Left hindlimb (tissue), 1 donor: Measurements from ENCODE around the gene PIM3.
A peak's percentile ranks its signal among the peaks of the same experiment; 100 is the strongest.
"Not testable (repeated sequence)": the region's sequence is repeated elsewhere in the genome, so short reads cannot be mapped to it uniquely, and the experiment has no call there.

ENCODE experiments used
- DNase-seq: peaks from one replicate; pipeline ENCODE4 v3.0.0-alpha.2; 2018

The PIM3 gene

DNA sequence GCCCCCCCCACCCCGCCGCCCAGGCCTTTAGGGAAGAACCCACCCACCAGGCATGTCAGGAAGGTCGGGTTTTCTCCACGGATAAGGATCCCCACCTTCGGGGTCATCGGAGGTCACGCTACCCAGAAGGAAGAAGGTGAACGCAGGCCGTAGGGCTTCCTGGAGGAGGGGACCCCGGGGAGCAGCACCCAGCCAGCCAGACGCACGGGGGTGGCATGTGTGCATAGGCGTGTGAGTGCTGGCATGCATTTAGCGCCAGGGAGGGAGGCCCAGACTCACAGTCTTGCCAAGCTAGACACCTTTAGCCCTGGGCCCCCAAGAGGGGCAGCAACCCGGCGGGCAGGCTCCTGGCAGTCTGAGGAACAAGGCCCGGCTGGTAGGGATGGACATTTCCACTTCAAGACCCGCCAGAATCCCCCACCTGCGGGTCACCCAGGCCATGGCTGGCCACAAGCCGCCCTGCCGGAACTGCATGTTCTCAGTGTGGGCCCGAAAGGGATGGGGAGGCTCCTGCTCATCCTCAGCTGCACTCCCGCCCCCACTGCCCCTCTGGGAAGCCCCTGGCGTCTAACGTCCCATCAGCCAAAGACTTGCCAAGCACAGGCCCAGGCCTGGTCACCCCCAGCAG, 16.7 kb upstream of the PIM3 start:
- no peak for DNase-seq

DNA sequence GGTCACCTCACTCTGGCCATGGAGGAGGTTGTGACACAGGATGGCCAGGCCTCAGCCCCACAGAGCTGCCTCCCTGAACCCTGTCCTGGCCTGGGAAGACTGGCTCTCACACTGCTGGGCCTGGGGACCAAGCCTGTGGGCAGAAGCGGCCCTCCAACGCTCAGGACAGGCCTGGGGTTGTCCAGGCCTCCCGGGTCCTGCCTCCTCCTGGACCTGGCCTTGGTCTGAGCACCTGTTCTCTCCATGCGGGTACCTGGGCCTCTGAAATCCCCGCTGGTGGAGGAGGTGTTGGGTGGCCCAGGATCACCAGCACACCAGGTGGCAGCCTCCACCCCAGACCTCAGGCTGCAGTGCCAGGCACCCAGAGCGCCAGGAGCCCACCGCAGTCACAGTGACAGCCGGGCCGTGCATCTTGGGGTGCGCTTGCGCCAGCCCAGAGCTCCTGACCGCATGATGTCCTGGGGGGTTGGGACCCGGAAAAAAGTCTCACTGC, 16.1 kb upstream of the PIM3 start:
- no peak for DNase-seq

DNA sequence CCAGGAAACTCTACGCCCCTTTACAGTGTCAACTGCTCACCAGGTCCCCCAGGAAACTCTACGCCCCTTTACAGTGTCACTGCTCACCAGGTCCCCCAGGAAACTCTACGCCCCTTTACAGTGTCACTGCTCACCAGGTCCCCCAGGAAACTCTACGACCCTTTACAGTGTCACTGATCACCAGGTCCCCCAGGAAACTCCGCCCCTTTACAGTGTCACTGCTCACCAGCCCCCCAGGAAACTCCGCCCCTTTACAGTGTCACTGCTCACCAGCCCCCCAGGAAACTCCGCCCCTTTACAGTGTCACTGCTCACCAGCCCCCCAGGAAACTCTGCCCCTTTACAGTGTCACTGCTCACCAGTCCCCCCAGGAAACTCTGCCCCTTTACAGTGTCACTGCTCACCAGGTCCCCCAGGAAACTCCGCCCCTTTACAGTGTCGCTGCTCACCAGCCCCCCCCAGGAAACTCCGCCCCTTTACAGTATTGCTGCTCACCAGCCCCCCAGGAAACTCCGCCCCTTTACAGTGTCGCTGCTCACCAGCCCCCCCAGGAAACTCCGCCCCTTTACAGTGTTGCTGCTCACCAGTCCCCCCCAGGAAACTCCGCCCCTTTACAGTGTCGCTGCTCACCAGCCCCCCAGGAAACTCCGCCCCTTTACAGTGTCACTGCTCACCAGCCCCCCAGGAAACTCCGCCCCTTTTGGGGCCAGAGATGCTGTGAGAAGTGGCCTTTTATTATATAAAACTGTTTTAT, 15.4 kb upstream of the PIM3 start:
- DNase-seq, result not testable (repeated sequence)

DNA sequence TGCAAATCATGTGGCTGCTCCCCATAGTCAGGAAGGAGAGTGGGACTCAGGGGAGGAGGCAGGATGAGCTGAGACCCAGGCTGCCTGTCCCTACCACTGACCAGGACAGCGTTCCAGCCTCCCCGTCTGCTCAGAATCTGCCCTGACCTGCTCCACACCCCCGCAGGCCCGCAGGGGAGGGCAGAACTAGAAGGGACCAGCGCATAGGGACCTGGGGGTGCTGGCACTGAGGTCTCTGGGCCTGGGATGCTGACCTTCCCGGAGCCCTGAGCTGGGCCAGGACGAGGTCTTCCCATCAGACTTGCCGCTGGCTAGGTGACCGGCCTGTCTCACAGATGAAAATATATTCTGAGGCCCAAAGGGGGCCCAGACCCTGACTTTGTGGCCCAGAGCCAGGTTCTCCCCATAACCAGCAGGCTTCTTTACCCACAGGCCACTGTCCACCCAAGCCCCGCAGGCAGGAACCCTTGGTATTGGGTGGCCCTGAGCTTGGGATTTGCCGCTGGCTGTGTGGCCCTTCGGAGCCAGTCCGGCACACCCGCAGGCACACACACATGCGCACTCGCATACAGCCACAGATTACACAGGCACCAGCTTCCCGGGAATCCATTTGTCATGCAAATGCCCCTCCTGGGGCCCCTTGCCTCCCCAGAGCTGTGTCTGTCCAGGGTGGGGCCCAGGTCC, 13.8 kb upstream of the PIM3 start:
- no peak for DNase-seq

DNA sequence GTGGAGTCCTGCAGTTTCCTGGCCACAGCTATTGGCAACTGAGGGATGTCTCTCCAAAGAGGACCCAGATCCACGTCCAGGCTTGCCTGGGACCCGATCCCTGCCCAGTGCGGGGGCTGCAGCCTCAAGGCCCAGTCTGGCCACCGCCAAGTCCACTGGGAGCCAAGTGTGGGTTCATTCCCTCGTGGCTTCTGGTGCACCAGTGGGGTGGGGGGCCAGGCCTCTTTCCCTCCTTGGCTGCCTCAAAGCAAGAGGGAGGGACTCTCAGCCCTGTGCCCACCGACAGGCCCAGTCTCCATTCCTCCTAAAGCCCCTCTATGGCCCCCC, 13.3 kb upstream of the PIM3 start:
- DNase-seq, result no peak

DNA sequence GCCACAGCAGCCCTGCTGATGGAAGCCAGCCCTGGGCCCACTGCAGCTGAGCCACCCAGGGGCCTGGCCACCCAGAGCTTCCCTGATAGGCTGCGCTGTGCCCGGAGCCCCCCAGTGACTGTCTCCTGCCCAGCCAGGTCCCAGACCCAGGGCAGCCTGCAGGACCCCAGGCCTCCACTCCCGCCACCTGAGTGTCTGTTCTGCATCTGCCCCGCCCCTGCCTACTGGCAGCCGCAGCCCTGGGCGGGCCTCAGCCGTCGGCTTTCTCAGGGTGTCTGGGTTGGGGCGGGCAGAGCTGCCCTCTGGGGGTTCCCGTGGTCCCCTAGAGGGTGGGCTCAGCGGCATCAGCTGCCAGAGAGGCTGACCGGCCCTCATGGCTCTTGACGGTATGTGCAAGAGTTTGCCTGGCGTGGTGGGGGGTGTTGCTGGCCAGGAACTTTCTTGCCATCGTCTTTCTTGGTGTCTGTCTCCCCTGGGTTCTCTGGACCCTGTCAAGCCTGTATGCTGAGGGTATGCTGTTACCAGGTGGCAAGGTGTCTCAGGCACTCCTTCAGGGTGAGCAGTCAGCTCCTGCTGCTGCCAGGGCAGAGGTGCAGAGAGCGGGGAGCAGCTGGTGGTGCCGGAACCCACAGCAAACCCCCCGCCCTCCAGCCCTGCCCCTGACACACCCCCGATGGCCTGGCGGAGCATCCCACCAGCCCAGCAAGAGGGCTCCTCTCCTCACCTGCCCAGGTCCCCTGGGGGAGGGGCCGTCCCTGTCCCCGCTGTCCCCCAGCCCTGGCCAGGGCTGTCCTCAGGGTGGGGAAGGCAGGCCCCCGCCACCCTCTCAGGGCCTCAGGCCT, 12.2 kb upstream of the PIM3 start:
- no peak for DNase-seq

DNA sequence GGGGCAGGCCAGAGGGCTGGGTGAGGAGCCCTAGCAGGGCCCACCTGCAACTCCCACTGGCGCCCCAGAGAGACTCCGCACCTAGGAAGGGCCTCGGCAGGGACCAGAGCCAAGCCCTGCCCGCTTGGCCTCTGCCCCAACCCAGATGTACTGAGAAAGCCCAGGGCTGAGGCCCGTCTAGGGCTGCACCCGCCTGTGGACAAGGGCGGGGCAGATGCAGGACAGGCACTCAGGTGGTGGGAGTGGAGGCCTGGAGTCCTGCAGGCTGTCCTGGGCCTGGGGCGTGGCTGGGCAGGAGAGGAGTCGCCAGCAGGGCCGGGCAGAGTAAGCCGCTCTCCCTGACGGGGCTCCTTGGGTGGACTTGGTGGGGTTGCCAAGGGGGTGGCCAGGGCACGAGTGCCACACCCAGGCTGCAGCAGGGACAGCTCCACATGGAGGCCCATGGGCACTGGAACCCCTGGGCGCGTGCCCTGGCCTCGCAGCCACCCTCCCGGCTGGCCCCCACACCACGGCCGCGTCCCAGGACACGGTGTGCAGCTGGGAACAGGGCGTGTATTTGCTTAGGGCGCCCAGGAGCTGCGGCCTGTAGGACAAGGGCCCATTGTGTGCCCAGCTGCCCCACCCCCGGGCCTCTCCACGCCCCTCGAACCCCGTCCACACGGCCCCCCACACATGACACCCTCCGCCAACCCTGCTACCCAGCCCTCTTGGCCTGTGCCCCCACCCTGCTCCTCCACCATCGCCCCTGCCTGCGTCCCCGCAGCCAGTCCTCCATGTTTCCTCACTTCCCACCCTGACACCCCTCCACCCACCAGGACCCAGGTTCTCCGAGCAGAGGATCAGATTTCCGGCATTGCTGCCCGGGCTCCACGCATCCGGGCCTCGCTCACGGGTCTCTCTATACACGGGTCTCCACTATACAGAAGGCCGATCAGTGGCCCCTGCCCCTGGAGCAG, 11.3 kb upstream of the PIM3 start:
- no peak for DNase-seq

DNA sequence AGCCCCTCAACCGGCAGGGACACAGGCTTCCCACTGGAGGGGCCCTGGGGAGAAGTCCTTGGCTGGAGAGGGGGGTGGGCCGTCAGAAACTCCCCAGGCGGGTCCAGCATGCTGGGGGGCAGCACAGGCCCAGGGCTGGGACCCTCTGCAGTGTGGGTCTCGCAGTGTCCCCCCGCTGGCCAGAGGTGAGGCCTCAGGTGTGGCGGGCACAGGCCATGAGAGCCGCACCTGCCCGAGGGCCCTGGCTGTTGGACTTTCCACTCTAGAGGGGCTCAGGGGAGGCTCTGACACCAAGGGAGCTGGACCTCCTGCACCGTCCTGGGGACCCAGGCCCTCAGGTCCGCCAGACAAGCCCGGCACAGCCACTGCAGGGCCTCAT, 10.7 kb upstream of the PIM3 start:
- DNase-seq, result no peak

DNA sequence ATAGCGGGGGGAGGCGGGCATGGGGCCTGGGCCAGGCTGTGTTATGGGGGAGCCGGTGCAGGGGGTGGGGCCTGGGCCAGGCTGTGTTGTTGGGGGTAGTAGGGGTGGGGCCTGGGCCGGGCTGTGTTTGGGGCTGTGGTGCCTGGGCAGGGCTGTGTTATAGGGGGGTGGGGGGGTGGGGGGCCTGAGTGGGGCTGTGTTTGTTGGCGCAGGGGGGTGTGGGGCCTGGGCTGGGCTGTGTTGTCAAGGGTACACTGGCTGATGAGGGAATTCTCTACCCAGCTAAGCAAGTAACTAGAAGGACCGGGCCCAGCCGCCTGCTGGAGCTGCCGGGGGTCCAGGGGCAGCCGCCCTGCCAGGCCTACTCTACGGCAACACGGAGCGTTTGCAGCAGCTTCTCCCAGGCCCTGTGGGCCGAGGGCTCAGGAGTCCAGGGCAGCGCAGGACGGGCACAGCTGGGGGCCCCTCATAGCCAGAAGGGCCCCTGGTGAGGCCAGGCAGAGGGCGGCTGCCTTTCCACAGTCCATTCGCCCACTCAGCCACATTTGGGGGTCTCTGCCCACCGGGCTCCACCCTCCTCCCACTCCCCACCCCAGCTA, 10.1 kb upstream of the PIM3 start:
- no peak for DNase-seq

DNA sequence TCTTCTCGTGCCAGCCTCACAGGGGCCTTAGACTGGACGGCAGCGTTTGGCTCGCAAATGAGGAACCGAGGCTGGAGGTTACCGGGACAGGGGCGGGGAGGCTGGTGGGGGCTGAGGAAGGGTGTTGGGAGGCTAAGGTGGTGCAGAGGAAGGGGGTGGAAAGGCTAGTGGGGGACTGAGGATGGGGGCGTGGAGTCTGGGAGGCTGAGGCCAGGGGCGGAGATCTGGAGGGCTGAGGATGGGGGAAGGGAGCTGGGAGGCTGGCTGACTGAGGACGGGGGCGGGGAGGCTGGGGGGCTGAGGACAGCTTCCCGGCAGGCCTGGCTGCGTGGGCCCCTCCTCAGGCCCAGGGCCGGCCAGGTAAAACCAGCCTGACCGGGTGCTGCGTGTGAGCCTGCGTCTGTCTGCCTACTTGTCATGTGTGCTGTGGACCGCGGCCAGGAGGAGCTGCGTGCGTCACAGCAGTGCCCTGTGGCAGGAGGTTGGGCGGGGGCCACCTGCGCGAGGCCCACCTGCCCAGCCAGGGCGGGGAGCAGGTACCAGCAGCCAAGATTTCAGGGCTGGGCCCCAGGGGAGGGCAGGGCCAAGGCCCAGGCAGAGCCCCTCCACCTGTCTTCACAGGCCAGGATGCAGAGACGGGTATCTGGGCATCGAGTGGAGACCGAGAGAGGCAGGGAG, 9.4 kb upstream of the PIM3 start:
- DNase-seq, result no peak

DNA sequence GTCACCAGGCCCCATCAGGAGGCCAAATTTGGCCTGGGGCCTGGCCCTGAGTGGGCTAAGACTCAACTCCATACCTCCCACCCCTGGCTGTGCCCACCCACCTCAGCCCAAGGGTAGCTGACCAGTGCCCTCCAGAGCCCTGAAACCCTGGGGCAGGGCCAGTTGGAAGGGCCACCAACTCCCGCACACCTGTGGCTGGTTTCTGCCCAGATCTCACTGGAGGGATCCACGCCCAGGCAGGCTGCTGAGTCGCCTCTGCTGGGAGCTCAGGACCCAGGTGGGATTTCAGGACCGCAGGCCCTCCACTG, 8.9 kb upstream of the PIM3 start:
- DNase-seq, result no peak

DNA sequence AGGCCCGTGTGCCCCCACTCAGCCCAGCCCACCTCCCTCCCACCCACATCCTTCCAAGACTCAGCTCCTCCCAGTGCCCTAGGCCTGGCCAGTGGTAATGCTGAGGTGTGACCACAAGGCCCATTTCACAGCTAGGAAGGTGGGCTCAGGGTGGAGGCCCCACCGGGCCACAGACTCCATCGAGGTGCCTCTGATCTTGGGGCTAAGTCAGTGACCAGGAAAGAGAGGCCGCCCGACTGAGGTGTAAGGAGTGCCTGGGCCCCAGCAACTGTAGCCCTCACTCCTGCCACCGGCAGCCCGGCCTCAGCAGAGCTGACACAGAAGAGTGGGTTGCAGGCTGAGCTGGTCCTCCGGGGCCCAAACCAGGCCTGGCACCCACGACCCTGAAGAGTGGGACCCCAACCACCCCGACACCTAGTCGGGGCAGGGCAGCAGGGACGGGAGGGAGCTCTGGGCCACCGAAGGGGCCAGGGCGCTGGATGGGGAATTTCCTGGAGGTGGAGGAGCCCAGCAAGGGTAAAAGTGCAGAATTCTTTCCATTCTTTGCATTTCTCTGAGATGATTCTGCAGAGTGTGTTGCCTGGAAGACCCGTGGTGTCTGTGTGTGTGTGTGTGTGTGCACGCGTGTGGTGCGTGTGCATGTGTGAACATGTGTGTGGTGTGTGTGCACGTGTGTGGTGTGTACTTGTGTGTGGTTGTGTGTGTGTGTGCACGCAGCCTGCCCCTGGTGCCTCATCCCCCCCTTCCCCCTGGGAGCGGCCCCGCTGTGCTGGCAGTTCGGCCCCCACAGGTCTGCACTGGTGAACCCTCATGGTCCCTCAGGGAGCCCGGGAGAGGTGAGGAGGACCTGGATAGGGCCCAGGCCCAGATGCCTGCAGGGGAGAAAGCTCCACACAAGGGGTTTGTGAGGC, 8.3 kb upstream of the PIM3 start:
- no peak for DNase-seq

DNA sequence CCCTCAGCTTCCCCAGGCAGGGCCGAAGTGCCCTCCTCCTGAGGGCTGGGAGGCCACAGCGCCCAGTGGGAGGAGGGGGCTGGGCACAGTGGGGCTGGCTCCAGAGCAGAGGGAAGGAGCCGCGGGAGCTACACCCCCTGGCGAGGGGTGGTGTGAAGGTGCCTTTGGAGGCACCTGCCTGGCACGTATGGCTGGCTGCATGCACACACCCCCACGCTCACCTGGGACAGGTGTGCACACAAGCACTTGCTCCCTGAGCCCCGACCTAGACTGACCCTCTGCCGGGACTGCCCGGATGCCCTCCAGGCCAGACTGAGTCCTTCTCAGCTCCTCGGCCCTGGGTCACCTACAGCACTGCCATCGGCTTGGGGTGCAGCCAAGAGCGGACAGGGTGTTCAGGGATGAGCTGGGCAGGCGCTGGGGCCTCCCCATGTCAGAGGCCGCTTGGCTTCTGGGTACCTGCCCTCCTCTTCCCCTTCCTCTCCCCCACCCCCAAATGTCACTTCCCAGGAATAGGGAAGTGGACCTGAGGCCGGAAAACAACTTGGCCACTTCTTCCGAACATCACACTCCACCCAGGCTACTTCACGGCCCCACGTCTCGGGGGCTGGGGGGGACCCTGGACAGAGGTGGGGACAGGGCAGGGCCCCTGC, 7.4 kb upstream of the PIM3 start:
- no peak for DNase-seq

DNA sequence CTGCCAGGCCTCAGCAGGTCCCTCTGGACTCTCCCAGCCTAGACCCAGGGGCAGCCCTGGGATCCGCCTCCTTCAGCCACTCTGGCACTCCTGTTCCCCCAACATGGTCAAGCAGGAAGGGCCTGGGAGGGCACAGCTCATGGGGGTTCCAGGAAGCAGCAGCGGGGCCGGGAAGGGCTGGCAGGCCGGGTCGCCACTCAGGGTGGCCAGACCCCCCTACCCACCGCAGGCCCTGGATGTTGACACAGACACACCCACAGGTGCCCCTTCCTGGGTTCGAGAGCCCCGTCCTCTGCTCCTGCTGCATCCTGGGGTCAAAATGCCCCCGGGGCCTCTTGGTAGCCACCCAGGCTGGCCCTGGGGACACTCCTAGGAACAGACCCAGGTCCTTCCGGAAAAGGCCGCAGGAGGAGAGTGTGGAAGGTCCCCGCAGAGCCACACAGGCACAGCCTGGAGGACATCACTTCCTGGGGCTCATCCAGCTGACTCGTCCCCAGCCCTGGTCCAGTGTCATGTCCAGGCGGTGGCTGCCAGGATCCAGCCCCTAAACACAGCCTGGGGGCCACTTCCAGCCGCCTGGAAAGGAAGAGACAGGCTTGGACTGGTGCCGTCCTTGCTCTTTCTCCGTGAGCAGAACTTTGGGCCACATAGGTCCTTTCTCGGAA, 6.8 kb upstream of the PIM3 start:
- no peak for DNase-seq

DNA sequence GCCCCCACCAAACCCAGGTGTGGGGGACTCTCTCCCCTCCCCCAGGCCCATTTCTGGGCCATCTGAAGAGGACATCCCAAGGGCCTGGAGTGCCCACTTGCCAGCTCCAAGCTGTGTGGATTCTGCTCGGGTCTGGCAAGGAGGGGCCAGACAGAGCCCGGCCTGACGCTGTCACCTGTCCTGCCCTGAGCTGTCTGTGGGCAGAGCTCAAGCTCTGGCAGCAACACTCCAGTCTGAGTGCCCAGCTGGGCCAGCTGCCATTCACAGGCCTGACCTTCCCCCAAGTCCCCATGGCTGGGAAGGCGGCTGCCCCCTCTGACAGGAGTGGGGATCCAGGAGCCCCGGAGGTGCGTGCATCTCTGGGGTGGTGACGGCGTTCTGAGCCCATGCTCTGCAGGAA, 6.2 kb upstream of the PIM3 start:
- DNase-seq, result no peak

DNA sequence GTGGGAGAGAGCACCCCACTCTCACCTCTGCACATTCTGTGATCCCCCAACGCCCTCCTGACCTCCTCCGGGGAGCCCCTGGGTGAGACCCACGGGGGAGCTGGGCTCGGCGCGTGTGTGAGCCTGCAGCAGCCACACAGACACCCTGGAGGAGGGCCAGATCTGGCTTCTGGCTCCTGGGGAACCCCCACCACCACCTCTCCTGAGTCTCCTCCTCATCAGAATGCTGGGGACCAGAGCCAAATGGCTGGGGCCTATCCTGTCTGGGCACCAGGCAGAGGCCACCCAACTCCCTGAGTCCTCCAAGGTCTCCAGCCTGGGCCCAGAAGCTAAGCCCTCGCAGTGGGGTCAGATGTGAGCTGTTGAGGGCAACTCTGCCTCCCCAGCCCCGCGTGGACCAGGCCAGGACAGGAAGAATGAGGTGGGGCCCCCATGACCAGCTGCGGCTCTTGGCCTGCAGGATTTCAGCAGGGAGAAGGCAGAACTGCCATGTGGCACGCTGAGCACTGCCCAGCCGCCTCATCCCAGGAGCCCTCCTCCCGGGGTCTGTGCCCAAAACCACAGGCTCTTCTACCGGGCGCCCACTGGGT, 5.5 kb upstream of the PIM3 start:
- DNase-seq, result no peak

DNA sequence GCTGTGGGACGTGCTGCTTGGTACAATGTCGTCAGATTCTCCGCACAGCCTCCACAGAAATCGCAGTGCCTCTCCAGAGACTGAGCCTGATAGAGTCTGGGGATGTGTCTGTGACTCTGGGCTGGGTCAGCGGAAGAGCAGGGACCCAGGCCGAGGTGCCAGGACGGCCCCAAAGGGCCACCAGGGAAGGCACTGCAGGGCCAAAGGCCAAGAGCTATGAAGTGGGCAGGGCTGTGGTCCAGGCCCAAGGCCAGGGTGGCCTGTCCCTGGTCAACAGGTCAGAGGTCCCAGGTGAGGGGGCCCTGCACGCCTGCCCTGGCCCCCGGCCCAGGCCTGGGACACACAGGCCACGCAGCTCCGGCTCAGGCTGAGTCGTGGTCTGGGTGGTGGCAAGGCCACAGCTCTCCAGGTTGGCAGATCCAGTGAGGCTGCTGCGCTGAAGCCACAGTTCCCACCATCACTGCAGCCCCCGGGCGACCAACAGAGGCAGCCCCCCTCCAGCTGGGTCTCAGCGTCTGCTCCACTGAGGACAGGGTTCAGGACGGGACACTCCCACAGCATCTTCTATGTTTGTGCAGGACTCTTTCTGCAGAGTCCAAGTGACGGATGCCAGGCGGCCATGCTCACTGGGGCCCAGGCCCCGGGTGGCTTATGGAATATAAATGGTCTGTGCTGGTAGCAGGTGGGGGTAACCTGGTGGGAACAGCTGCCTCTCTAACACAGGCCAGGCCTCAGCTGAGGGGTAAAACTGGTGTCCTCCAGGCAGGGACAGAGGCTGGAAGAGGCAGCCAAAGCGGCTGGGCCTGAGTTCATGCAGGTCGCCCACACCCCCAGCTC, 4.8 kb upstream of the PIM3 start:
- peak; percentile 24 for DNase-seq

DNA sequence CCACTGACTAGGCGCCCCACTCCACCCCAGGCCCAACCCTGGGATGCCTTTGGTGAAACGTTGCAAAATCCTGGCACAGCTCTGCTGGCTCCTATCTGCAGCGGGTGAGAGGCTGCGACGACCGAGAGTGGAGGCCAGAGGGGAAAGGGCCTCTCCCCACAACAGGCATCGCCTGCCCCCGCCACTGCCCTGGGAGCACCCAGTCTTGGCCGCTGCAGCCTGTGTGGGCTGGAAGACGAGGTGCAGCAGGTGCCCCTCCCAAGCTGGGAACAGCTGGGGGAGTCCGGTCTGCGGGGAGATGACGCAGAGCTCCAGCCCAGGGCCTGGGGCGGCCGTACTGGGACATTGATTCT, 4.2 kb upstream of the PIM3 start:
- no peak for DNase-seq
